ENCODE measurements around the gene ADAM19. TPM values are rescaled to one million over a fixed set of nuclear protein-coding genes. Genes with fewer than 3 reads are reported as not detected.

The ADAM19 gene
- total and polyA plus RNA-seq, 7 donors: 0.27 to 4.5 (median 1.4) TPM

GRCh38 chr5:157469073-157469472 lies 106.5 kb downstream of the ADAM19 start:
- intact Hi-C loops (cut with DNase I): no loop called here

GRCh38 chr5:157468293-157468965 lies 107.1 kb downstream of the ADAM19 start:
- H3K9me3 ChIP-seq: no peaks in the 10 kb centered on the region
- no peak overlapping the region for H3K4me3 ChIP-seq
- TF ChIP-seq, protein P1, sequence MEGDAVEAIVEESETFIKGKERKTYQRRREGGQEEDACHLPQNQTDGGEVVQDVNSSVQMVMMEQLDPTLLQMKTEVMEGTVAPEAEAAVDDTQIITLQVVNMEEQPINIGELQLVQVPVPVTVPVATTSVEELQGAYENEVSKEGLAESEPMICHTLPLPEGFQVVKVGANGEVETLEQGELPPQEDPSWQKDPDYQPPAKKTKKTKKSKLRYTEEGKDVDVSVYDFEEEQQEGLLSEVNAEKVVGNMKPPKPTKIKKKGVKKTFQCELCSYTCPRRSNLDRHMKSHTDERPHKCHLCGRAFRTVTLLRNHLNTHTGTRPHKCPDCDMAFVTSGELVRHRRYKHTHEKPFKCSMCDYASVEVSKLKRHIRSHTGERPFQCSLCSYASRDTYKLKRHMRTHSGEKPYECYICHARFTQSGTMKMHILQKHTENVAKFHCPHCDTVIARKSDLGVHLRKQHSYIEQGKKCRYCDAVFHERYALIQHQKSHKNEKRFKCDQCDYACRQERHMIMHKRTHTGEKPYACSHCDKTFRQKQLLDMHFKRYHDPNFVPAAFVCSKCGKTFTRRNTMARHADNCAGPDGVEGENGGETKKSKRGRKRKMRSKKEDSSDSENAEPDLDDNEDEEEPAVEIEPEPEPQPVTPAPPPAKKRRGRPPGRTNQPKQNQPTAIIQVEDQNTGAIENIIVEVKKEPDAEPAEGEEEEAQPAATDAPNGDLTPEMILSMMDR (IDR thresholded peaks at IDR 0.05): no peak
- no peaks in the 10 kb centered on the region for H3K36me3 ChIP-seq (ENCODE audit: insufficient read depth in 1 of 2, low read depth in 1 of 2)
- H3K27ac ChIP-seq: no peak overlapping the region
- DNase-seq (no peak), ATAC-seq (no peak)
- intact Hi-C loops (cut with DNase I): no loop called here
- WGBS, 3 donors: 90 to 92% (median 91%) methylated on average over 13 of the region's 13 CpGs
- H3K27me3 ChIP-seq (ENCODE audit: insufficient read depth in 3 of 3, low read length in 2 of 3): peaks cover 0 to 2% (median 0%) of the 10 kb centered on the region in 3 donors
- H3K4me1 ChIP-seq: peaks cover 21% of the 10 kb centered on the region

More at GRCh38 chr5:157469073-157469472, 106.5 kb downstream of the ADAM19 start:
- H3K27ac ChIP-seq: no peak overlapping the region
- 94 to 99% (median 98%) methylated on average over 7 of the region's 7 CpGs for WGBS, 3 donors
- TF ChIP-seq, protein P1 (IDR thresholded peaks at IDR 0.05): no peak
- no peak for ATAC-seq
- no peak overlapping the region for H3K4me3 ChIP-seq
- no peaks in the 10 kb centered on the region for H3K9me3 ChIP-seq
- peaks cover 21% of the 10 kb centered on the region for H3K4me1 ChIP-seq
- H3K36me3 ChIP-seq (ENCODE audit: insufficient read depth in 1 of 2, low read depth in 1 of 2): no peaks in the 10 kb centered on the region
- peaks cover 0 to 2% (median 0%) of the 10 kb centered on the region in 3 donors for H3K27me3 ChIP-seq (ENCODE audit: insufficient read depth in 3 of 3, low read length in 2 of 3)
- no peak for DNase-seq

- peak in 1 of 2 donors; percentile 47 for DNase-seq
- WGBS, 3 donors: 41 to 53% (median 48%) methylated on average over 4 of the region's 4 CpGs
- intact Hi-C loops (cut with DNase I): no loop called here
- TF ChIP-seq, protein P1 (IDR thresholded peaks at IDR 0.05): no peak
- no peaks in the 10 kb centered on the region for H3K36me3 ChIP-seq (ENCODE audit: insufficient read depth in 1 of 2, low read depth in 1 of 2)
- H3K4me3 ChIP-seq: no peak overlapping the region
- no peaks in the 10 kb centered on the region for H3K9me3 ChIP-seq
- ATAC-seq: peak; percentile 83 to 90 (median 86)
- peaks cover 10% of the 10 kb centered on the region for H3K4me1 ChIP-seq
- H3K27ac ChIP-seq: peak overlapping the region; percentile 62
- H3K27me3 ChIP-seq (ENCODE audit: insufficient read depth in 3 of 3, low read length in 2 of 3): peaks cover 0 to 22% (median 7%) of the 10 kb centered on the region in 3 donors
These were observed 110.9 kb downstream of the ADAM19 start for GRCh38 chr5:157464519-157465171.

- H3K36me3 ChIP-seq (ENCODE audit: insufficient read depth in 1 of 2, low read depth in 1 of 2): no peaks in the 10 kb centered on the region
- no peaks in the 10 kb centered on the region for H3K9me3 ChIP-seq
- H3K4me1 ChIP-seq: peaks cover 10% of the 10 kb centered on the region
- peaks cover 0 to 22% (median 6%) of the 10 kb centered on the region in 3 donors for H3K27me3 ChIP-seq (ENCODE audit: insufficient read depth in 3 of 3, low read length in 2 of 3)
- TF ChIP-seq, protein P1 (IDR thresholded peaks at IDR 0.05): no peak
- intact Hi-C loops (cut with DNase I): no loop called here
- H3K27ac ChIP-seq: peak overlapping the region; percentile 62
- ATAC-seq: peak; percentile 70 to 77 (median 76)
- no peak for DNase-seq
- H3K4me3 ChIP-seq: no peak overlapping the region
- WGBS, 3 donors: 52 to 65% (median 55%) methylated on average over 9 of the region's 9 CpGs
These were observed 111.7 kb downstream of the ADAM19 start for GRCh38 chr5:157463621-157464518.

Measured in psoas muscle (tissue), 8 donors.